B cell (primary cell): ENCODE data around the gene TANC1.

Experiments
- CTCF ChIP-seq: fragments of 200-600 bp; IDR thresholded peaks from one replicate; pipeline ENCODE4 v1.8.0; 2022; ENCODE audit warnings: antibody characterized with exemption, mild to moderate bottlenecking
- EZH2 ChIP-seq: IDR thresholded peaks from 2 replicates; pipeline ENCODE4 v1.6.1; 2012; ENCODE audit warnings: borderline replicate concordance, low read depth, mild to moderate bottlenecking, moderate library complexity, low read length; ENCODE audit not compliant: insufficient read depth, poor library complexity, severe bottlenecking

- TF ChIP-seq EZH2 (no peak), CTCF (no peak)
Measured at GRCh38 chr2:158999458-158999857, 31.0 kb downstream of the TANC1 start.
